ENCODE measurements around the gene KLHL13. TPM values are rescaled to one million over a fixed set of nuclear protein-coding genes. Genes with fewer than 3 reads are reported as not detected.

Gene KLHL13
- total and polyA plus RNA-seq, 10 of the 15 experiments (the other 5 are each of a cell fraction or from before 2014, with no cell fraction given) = 8.2 to 34.1 (median 13.8) TPM

DNA sequence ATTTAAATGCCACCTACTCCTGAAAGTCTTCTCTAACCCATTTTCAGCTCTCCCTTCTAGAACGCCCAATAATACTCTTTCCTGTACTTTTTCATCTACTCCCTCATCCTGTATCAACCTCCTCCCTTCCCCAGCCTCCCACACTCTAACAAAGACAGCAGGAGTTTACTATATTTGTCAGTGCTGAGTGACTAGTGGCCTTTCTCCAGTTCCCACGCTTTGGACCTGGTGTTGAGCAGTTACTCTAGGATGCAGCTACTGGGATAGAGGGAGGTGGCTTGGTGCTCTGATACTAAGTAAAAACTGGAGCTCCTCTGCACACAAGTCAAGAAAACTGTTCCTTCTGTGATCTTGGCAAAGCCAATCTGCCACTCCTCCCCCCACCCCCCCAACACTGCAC is 36.1 kb upstream of the KLHL13 start:
- H3K4me3 ChIP-seq = no peak overlapping the region
- intact Hi-C loops (cut with micrococcal nuclease; ENCODE audit: unreplicated experiment) (no loop called here), in situ Hi-C loops (cut with MboI) (no loop called here)
- no peaks in the 10 kb centered on the region for H3K9me3 ChIP-seq (replicated peaks; ENCODE audit: control insufficient read depth, insufficient read depth, low read length)
- RAD21 ChIA-PET (ENCODE audit: unreplicated experiment) = no interaction called here
- H3K9ac ChIP-seq (ENCODE audit: control insufficient read depth, insufficient read depth, low read length) = no peak overlapping the region
- no peaks in the 10 kb centered on the region for H3K4me1 ChIP-seq (ENCODE audit: control insufficient read depth, insufficient read depth, low read length)
- no peak overlapping the region for H2AFZ ChIP-seq (ENCODE audit: control insufficient read depth, low read depth, low read length)
- SMC1A ChIA-PET (ENCODE audit: uncharacterized antibody, unreplicated experiment) = no interaction called here
- no peak for FAIRE-seq
- DNase-seq (ENCODE audit: low read depth, low spot score) = no peak
- WGBS (ENCODE audit: insufficient coverage, insufficient replicate concordance, low lambda C conversion rate, missing lambda C conversion rate) = 0% methylated on average over 2 of the region's 2 CpGs
- POLR2A ChIA-PET = no interaction called here
- H3K27me3 ChIP-seq (replicated peaks in 1 of 2; ENCODE audit: control insufficient read depth in 2 of 2, insufficient read depth in 2 of 2, low read length in 1 of 2) = peaks cover 0 to 3% of the 10 kb centered on the region in 2 experiments; a peak in 1 of 4 replicates
- H3K36me3 ChIP-seq (ENCODE audit: control insufficient read depth in 2 of 2, insufficient read depth in 2 of 2, low read length in 1 of 2) = no peaks in the 10 kb centered on the region
- TF ChIP-seq HDAC6 (IDR thresholded peaks at IDR 0.05; ENCODE audit: unreplicated experiment) (no peak), MYB (IDR thresholded peaks at IDR 0.05; ENCODE audit: borderline replicate concordance, low read depth, low read length) (no peak), ZSCAN29 (IDR thresholded peaks at IDR 0.05) (no peak), E2F4 (IDR thresholded peaks at IDR 0.05; ENCODE audit: low read depth, low read length) (no peak)
- H3K79me2 ChIP-seq (ENCODE audit: control insufficient read depth, insufficient read depth, low read length) = no peaks in the 10 kb centered on the region
- no peak overlapping the region for H3K4me2 ChIP-seq (ENCODE audit: control insufficient read depth, insufficient read depth)
- no peak overlapping the region for H3K27ac ChIP-seq (ENCODE audit: control insufficient read depth, insufficient read depth)
- H4K20me1 ChIP-seq (ENCODE audit: control insufficient read depth, insufficient read depth) = no peaks in the 10 kb centered on the region
- ATAC-seq = no peak
- CTCF ChIA-PET = no interaction called here
- BruUV-seq (replicated peaks) = no TSS peak

DNA sequence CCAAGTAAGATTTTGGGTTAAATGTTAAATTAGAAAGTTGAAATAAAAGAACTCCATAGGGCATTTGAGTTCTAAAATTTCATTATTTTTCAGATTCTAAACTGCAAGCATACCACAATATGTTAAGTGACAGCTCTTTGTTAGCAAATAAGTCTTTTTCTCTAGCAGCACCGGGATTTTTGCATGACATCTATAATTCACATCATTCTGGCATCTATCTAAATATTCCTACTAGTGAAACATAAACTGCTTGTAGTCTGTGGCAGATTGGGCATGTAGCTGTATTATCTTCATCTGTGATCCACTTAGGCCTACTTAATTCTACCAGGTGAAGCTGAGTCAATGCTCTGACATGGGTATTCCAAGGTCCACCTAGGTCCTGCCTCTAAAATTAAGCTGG is 32.1 kb upstream of the KLHL13 start:
- no peaks in the 10 kb centered on the region for H3K9me3 ChIP-seq (replicated peaks; ENCODE audit: control insufficient read depth, insufficient read depth, low read length)
- no peak for ATAC-seq
- RAD21 ChIA-PET (ENCODE audit: unreplicated experiment) = no interaction called here
- intact Hi-C loops (cut with micrococcal nuclease; ENCODE audit: unreplicated experiment) (no loop called here), in situ Hi-C loops (cut with MboI) (no loop called here)
- H3K9ac ChIP-seq (ENCODE audit: control insufficient read depth, insufficient read depth, low read length) = no peak overlapping the region
- no peaks in the 10 kb centered on the region for H4K20me1 ChIP-seq (ENCODE audit: control insufficient read depth, insufficient read depth)
- no peak overlapping the region for H3K4me3 ChIP-seq
- CTCF ChIA-PET = interaction anchor here (1.3 kb wide), 1 partner anchor 19 kb away, joined by 4 read pairs; no protein-coding TSS in a partner anchor
- BruUV-seq (replicated peaks) = no TSS peak
- SMC1A ChIA-PET (ENCODE audit: uncharacterized antibody, unreplicated experiment) = no interaction called here
- no peak for FAIRE-seq
- no peaks in the 10 kb centered on the region for H3K79me2 ChIP-seq (ENCODE audit: control insufficient read depth, insufficient read depth, low read length)
- H2AFZ ChIP-seq (ENCODE audit: control insufficient read depth, low read depth, low read length) = no peak overlapping the region
- no peak overlapping the region for H3K27ac ChIP-seq (ENCODE audit: control insufficient read depth, insufficient read depth)
- TF ChIP-seq ZNF384 (IDR thresholded peaks at IDR 0.05; ENCODE audit: borderline replicate concordance, low read depth, low read length) (no peak), SMAD5 (IDR thresholded peaks at IDR 0.05; ENCODE audit: low read depth) (no peak), ASH2L (IDR thresholded peaks at IDR 0.05; ENCODE audit: borderline replicate concordance, low read depth) (no peak), IKZF1 (conservative IDR thresholded peaks at IDR 0.05) (no peak), ZBTB40 (IDR thresholded peaks at IDR 0.05; ENCODE audit: borderline replicate concordance) (no peak), ATF7 (IDR thresholded peaks at IDR 0.05; ENCODE audit: low read depth) (no peak)
- TF ChIP-seq, protein P1, sequence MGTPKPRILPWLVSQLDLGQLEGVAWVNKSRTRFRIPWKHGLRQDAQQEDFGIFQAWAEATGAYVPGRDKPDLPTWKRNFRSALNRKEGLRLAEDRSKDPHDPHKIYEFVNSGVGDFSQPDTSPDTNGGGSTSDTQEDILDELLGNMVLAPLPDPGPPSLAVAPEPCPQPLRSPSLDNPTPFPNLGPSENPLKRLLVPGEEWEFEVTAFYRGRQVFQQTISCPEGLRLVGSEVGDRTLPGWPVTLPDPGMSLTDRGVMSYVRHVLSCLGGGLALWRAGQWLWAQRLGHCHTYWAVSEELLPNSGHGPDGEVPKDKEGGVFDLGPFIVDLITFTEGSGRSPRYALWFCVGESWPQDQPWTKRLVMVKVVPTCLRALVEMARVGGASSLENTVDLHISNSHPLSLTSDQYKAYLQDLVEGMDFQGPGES (IDR thresholded peaks at IDR 0.05) = no peak
- H3K36me3 ChIP-seq (ENCODE audit: control insufficient read depth in 2 of 2, insufficient read depth in 2 of 2, low read length in 1 of 2) = no peaks in the 10 kb centered on the region
- H3K4me2 ChIP-seq (ENCODE audit: control insufficient read depth, insufficient read depth) = no peak overlapping the region
- peaks cover 0 to under 1% of the 10 kb centered on the region in 2 experiments; a peak in 1 of 4 replicates for H3K27me3 ChIP-seq (replicated peaks in 1 of 2; ENCODE audit: control insufficient read depth in 2 of 2, insufficient read depth in 2 of 2, low read length in 1 of 2)
- DNase-seq (ENCODE audit: low read depth, low spot score) = no peak
- no peaks in the 10 kb centered on the region for H3K4me1 ChIP-seq (ENCODE audit: control insufficient read depth, insufficient read depth, low read length)
- POLR2A ChIA-PET = interaction anchor here (0.7 kb wide), 1 partner anchor 1939 kb away, joined by 5 read pairs; no protein-coding TSS in a partner anchor
- 57% methylated on average over 1 of the region's 1 CpG for WGBS (ENCODE audit: insufficient coverage, insufficient replicate concordance, low lambda C conversion rate, missing lambda C conversion rate)

Data from GM12878 (cell line).